Keratinocyte (primary cell): Measurements from ENCODE around the gene CYP2D6.

ENCODE experiments used
- EZH2 ChIP-seq: IDR thresholded peaks from one replicate; pipeline ENCODE4 v1.6.1; 2012; ENCODE audit warnings: inconsistent platforms, mild to moderate bottlenecking, low read length, moderate library complexity
- TF ChIP-seq, protein P1 (sequence below), 3 experiments: IDR thresholded peaks in 1 of 3; conservative IDR thresholded peaks in 1 of 3; optimal IDR thresholded peaks in 1 of 3; 2 replicates in 2 of 3; 3 replicates in 1 of 3; pipeline versions ENCODE3 to v1.5.1; 2011; ENCODE audit warnings: low read length in 3 of 3, mild to moderate bottlenecking in 3 of 3, moderate library complexity in 2 of 3, control low read depth in 1 of 3, inconsistent platforms in 1 of 3; ENCODE audit not compliant: insufficient read depth in 2 of 3; ENCODE audit errors: extremely low read depth in 1 of 3

- TF ChIP-seq, protein P1, sequence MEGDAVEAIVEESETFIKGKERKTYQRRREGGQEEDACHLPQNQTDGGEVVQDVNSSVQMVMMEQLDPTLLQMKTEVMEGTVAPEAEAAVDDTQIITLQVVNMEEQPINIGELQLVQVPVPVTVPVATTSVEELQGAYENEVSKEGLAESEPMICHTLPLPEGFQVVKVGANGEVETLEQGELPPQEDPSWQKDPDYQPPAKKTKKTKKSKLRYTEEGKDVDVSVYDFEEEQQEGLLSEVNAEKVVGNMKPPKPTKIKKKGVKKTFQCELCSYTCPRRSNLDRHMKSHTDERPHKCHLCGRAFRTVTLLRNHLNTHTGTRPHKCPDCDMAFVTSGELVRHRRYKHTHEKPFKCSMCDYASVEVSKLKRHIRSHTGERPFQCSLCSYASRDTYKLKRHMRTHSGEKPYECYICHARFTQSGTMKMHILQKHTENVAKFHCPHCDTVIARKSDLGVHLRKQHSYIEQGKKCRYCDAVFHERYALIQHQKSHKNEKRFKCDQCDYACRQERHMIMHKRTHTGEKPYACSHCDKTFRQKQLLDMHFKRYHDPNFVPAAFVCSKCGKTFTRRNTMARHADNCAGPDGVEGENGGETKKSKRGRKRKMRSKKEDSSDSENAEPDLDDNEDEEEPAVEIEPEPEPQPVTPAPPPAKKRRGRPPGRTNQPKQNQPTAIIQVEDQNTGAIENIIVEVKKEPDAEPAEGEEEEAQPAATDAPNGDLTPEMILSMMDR (optimal IDR thresholded peaks at IDR 0.05 in 1 of 3, IDR thresholded peaks at IDR 0.05 in 1 of 3, conservative IDR thresholded peaks at IDR 0.05 in 1 of 3; ENCODE audit: extremely low read depth in 1 of 3, insufficient read depth in 2 of 3, low read length in 3 of 3): no peak
- TF ChIP-seq EZH2: no peak
These were observed 12.3 kb upstream of the CYP2D6 start for GRCh38 chr22:42142771-42143461.
